Measurements from ENCODE around the gene TARP.

DNA sequence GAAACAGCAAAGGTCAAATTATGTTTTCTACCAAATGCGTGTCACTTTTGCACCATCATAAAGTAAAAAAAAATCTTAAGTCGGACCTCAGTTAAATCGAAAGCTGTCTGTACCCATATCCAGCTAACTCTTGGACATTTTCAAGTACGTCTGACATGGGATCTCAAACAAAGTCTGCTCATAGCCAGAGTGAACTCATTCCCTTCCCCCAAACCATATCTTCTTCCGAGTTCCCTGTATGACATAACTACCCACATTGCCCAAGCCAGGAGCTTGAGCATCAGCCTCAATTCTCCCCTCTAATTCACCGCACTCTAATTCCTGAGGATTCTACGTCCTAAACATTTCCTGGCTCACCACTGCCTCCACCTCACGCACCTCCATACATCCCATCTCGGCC, 44.8 kb upstream of the TARP start:
- no peak for TF ChIP-seq POLR2A (IDR thresholded peaks at IDR 0.05)
- no peak for TF ChIP-seq CTCF (IDR thresholded peaks at IDR 0.05)
